ENCODE data around the gene ZBTB16.

DNA sequence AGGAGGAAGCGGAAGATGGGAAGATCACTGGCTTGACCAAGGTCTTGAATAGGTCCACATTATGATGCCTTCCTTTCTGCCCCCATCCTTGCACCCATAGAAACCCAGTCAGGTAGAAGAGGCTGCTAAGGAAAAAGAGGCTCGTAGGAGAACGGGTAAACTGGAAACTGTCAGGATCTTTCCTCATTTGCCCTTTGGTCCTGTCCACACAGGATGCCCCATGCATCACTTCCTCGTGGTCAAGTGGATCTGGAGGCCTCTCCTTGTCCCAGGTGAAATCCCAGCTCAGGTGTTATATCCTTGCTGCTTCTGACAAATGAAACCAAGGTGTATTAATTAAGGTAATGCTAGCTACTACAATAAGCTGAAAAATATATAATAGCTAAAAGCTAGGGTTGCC, 8.0 kb upstream of the ZBTB16 start:
- TF ChIP-seq, protein P1, sequence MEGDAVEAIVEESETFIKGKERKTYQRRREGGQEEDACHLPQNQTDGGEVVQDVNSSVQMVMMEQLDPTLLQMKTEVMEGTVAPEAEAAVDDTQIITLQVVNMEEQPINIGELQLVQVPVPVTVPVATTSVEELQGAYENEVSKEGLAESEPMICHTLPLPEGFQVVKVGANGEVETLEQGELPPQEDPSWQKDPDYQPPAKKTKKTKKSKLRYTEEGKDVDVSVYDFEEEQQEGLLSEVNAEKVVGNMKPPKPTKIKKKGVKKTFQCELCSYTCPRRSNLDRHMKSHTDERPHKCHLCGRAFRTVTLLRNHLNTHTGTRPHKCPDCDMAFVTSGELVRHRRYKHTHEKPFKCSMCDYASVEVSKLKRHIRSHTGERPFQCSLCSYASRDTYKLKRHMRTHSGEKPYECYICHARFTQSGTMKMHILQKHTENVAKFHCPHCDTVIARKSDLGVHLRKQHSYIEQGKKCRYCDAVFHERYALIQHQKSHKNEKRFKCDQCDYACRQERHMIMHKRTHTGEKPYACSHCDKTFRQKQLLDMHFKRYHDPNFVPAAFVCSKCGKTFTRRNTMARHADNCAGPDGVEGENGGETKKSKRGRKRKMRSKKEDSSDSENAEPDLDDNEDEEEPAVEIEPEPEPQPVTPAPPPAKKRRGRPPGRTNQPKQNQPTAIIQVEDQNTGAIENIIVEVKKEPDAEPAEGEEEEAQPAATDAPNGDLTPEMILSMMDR (conservative IDR thresholded peaks at IDR 0.05): no peak
- no peak for TF ChIP-seq EZH2 (IDR thresholded peaks at IDR 0.05; ENCODE audit: low read depth)
